A549 treated with dexamethasone at 1 μM for 4 hours (cell line): ENCODE data around the gene ARPIN. TPM values are rescaled to one million over a fixed set of nuclear protein-coding genes. Genes with fewer than 3 reads are reported as not detected.

Experiments
- total RNA-seq: library from RNA; stranded (reverse); fragments of 200-300 nt; extraction: Qiagen RNA extraction; gene quantifications from 5 replicates; pipeline ENCODE4 v1.2.3, GENCODE V29; 2022

The ARPIN gene
- total RNA-seq, result 10.3 to 14.4 TPM (median 13.8 TPM) in 5 replicates

GRCh38 chr15:89912674-89913396, at the start of gene ARPIN:
Gene ARPIN (minus strand): TSS chr15:89912952. CDS start chr15:89912835, 117 bp downstream.

GRCh38 chr15:89893696-89894447, 18.9 kb downstream of the ARPIN start, which contains the start of gene AP3S2:
Gene AP3S2 (minus strand): TSS chr15:89893994. CDS start chr15:89893949, 45 bp downstream.

Other genes with a start within 250 kb of the ARPIN start
- gene PLIN1, start 233.6 kb downstream of the ARPIN start, total RNA-seq, result 0.06 to 0.09 TPM (median 0.08 TPM) in 5 replicates
- 7.4 to 9.9 TPM (median 8.5 TPM) in 5 replicates for gene PEX11A, start 222.2 kb downstream of the ARPIN start, total RNA-seq
- 0.10 to 0.27 TPM (median 0.17 TPM) in 5 replicates for gene WDR93, start 222.1 kb downstream of the ARPIN start, total RNA-seq
- 1.7 to 6.0 TPM (median 4.4 TPM) in 5 replicates for gene MESP1, start 161.7 kb downstream of the ARPIN start, total RNA-seq
- 0.25 to 0.63 TPM (median 0.45 TPM) in 4 of 5 replicates, not detected in the other for gene MESP2, start 136.6 kb downstream of the ARPIN start, total RNA-seq
- 80.3 to 96.8 TPM (median 90.1 TPM) in 5 replicates for gene ANPEP, start 98.1 kb downstream of the ARPIN start, total RNA-seq
- gene AP3S2, start 19.0 kb downstream of the ARPIN start, total RNA-seq, result 42.3 to 67.9 TPM (median 47.0 TPM) in 5 replicates
- gene ZNF710, start 88.4 kb upstream of the ARPIN start, total RNA-seq, result 12.5 to 19.9 TPM (median 17.5 TPM) in 5 replicates
- 38.9 to 51.0 TPM (median 45.3 TPM) in 5 replicates for gene IDH2, start 189.5 kb upstream of the ARPIN start, total RNA-seq